C4-2B (cell line): ENCODE results near the gene FAM83E.

Source experiments
- ZFX ChIP-seq: fragments of 450-650 bp; IDR thresholded peaks from 2 replicates; pipeline ENCODE4 v1.6.1; 2017
- TF ChIP-seq, protein P1 (sequence below): fragments of 450-650 bp; conservative IDR thresholded peaks from 2 replicates; pipeline ENCODE4 v1.5.1; 2017; ENCODE audit warnings: mild to moderate bottlenecking

DNA sequence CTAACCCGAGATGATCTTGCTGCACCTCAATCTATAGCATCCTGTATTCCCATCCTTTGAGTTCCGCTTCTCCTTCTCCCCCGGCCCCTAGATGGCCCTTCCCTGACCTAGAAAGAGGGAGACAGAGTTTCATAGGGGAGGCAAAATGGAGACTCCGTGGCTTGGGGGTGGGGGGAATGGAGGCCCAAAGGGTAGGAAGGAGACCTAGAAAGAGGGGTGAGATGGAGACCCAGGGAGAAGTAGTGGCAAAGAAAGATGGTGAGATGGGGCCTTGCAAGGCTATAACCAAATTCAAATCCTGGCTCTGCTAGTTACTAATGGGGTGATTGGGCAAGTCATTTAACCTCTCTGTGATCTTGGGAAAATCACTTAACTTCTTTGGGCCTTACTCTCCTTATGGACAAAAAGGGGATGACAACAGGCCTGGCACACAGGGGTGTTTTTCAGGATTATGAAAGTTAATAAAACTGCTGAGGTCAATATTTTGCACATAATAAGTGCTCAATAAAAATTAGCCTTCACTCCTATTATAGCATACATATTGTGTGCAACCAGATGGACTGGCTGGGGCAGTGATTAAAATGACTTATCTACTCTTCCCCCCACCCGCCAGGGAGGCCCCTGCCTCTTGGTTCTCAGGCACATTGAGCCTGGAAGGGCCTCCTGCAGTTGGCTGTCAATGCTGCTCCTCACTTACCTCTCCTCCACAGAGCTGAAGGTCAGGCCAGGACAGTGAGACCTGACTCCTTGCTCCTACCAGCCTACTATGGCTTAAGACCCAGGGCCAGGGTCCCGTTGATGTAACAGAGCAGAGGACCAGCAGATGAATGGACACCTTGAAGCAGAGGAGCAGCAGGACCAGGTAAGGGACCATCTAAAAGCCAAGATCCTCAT is 5.1 kb upstream of the FAM83E start:
- TF ChIP-seq, protein P1, sequence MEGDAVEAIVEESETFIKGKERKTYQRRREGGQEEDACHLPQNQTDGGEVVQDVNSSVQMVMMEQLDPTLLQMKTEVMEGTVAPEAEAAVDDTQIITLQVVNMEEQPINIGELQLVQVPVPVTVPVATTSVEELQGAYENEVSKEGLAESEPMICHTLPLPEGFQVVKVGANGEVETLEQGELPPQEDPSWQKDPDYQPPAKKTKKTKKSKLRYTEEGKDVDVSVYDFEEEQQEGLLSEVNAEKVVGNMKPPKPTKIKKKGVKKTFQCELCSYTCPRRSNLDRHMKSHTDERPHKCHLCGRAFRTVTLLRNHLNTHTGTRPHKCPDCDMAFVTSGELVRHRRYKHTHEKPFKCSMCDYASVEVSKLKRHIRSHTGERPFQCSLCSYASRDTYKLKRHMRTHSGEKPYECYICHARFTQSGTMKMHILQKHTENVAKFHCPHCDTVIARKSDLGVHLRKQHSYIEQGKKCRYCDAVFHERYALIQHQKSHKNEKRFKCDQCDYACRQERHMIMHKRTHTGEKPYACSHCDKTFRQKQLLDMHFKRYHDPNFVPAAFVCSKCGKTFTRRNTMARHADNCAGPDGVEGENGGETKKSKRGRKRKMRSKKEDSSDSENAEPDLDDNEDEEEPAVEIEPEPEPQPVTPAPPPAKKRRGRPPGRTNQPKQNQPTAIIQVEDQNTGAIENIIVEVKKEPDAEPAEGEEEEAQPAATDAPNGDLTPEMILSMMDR: no peak
- no peak for TF ChIP-seq ZFX
